OCI-LY7 (cell line): ENCODE data around the gene CCDC102A.

Source experiments
- EZH2phosphoT487 ChIP-seq: fragments of 200-600 bp; sonication (generic); IDR thresholded peaks from 2 replicates; pipeline ENCODE4 v1.6.1; 2018; ENCODE audit warnings: low read depth, borderline replicate concordance, mild to moderate bottlenecking, mixed run types, antibody characterized with exemption, low read length, moderate library complexity, mixed read lengths
- TF ChIP-seq, protein P1 (sequence below): fragments of 200-600 bp; sonication (generic); conservative IDR thresholded peaks from 2 replicates; pipeline ENCODE4 v1.5.1; 2014; ENCODE audit warnings: mild to moderate bottlenecking, antibody characterized with exemption, low read length, moderate library complexity, mixed read lengths

GRCh38 chr16:57549730-57550129, 13.4 kb upstream of the CCDC102A start:
- TF ChIP-seq, protein P1, sequence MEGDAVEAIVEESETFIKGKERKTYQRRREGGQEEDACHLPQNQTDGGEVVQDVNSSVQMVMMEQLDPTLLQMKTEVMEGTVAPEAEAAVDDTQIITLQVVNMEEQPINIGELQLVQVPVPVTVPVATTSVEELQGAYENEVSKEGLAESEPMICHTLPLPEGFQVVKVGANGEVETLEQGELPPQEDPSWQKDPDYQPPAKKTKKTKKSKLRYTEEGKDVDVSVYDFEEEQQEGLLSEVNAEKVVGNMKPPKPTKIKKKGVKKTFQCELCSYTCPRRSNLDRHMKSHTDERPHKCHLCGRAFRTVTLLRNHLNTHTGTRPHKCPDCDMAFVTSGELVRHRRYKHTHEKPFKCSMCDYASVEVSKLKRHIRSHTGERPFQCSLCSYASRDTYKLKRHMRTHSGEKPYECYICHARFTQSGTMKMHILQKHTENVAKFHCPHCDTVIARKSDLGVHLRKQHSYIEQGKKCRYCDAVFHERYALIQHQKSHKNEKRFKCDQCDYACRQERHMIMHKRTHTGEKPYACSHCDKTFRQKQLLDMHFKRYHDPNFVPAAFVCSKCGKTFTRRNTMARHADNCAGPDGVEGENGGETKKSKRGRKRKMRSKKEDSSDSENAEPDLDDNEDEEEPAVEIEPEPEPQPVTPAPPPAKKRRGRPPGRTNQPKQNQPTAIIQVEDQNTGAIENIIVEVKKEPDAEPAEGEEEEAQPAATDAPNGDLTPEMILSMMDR, result no peak
- TF ChIP-seq EZH2phosphoT487, result no peak
